ENCODE results near the gene MLLT11.

The MLLT11 gene

GRCh38 chr1:151108331-151108730 lies 48.1 kb downstream of the MLLT11 start:
- DNase-seq = no peak
- in situ Hi-C loops (cut with MboI; ENCODE audit: low pct_unique_long_range_greater_than_20kb, low sequenced_read_pairs) = no loop called here

GRCh38 chr1:151113877-151114276 lies 53.7 kb downstream of the MLLT11 start:
- in situ Hi-C loops (cut with MboI; ENCODE audit: low pct_unique_long_range_greater_than_20kb, low sequenced_read_pairs) = no loop called here
- no peak for DNase-seq
